Liver (tissue), 9 donors: ENCODE measurements around the gene KCNQ1. TPM values are rescaled to one million over a fixed set of nuclear protein-coding genes. Genes with fewer than 3 reads are reported as not detected.

Experiments used
- DNase-seq: peaks from one replicate; pipeline ENCODE4 v3.0.0-alpha.2; 2017; ENCODE audit warnings: low spot score
- H3K27ac ChIP-seq, 2 donors: one replicate each; pipeline ENCODE4 v1.7.0; 2013; ENCODE audit warnings: inconsistent platforms in 2 of 2, low read length in 2 of 2, control low read depth in 1 of 2, low read depth in 1 of 2, mild to moderate bottlenecking in 1 of 2
- H3K27me3 ChIP-seq, 4 donors: one replicate each; pipeline versions ENCODE4 v1.6.1 to v1.7.0; 2013; ENCODE audit warnings: low read length in 3 of 4, inconsistent platforms in 1 of 4, mild to moderate bottlenecking in 1 of 4, moderate library complexity in 1 of 4; ENCODE audit not compliant: control insufficient read depth in 4 of 4, insufficient read depth in 4 of 4
- H3K36me3 ChIP-seq, 4 donors: one replicate each; pipeline versions ENCODE4 v1.6.1 to v1.7.0; 2013; ENCODE audit warnings: low read length in 3 of 4, mild to moderate bottlenecking in 3 of 4, low read depth in 1 of 4, moderate library complexity in 1 of 4; ENCODE audit not compliant: control insufficient read depth in 4 of 4, insufficient read depth in 3 of 4
- H3K4me1 ChIP-seq, 4 donors: one replicate each; pipeline versions ENCODE4 v1.6.1 to v1.7.0; 2013; ENCODE audit warnings: low read length in 3 of 4, mild to moderate bottlenecking in 3 of 4, moderate library complexity in 1 of 4; ENCODE audit not compliant: control insufficient read depth in 4 of 4, insufficient read depth in 4 of 4
- H3K4me3 ChIP-seq, 3 donors: one replicate each; pipeline versions ENCODE4 v1.6.1 to v1.7.0; 2013; ENCODE audit warnings: low read length in 3 of 3, control low read depth in 1 of 3, low read depth in 1 of 3, mild to moderate bottlenecking in 1 of 3
- H3K9ac ChIP-seq, 2 donors: one replicate each; pipeline ENCODE4 v1.7.0; 2013; ENCODE audit warnings: low read length in 2 of 2, mild to moderate bottlenecking in 2 of 2, moderate library complexity in 2 of 2, control low read depth in 1 of 2, low read depth in 1 of 2
- H3K9me3 ChIP-seq, 4 donors: one replicate each; pipeline versions ENCODE4 v1.6.1 to v1.7.0; 2013; ENCODE audit warnings: low read length in 3 of 4; ENCODE audit not compliant: control insufficient read depth in 4 of 4
- CTCF ChIP-seq: fragments of 150-350 bp; IDR thresholded peaks from 2 replicates; pipeline ENCODE4 v1.5.1; 2017; ENCODE audit warnings: improper control_type of control experiment, low read depth, low read length; ENCODE audit not compliant: missing input control
- EGR1 ChIP-seq, 2 donors: IDR thresholded peaks; 2 replicates each; pipeline ENCODE4 v1.6.1; 2016 to 2018; ENCODE audit warnings: antibody characterized with exemption in 2 of 2, low read depth in 2 of 2
- FOXA2 ChIP-seq: IDR thresholded peaks from 2 replicates; pipeline ENCODE4 v1.6.1; 2016; ENCODE audit warnings: antibody characterized with exemption
- HNF4A ChIP-seq, 2 donors: conservative IDR thresholded peaks; 2 replicates each; pipeline ENCODE4 v1.6.1; 2016; ENCODE audit warnings: antibody characterized with exemption in 2 of 2, mild to moderate bottlenecking in 2 of 2
- JUND ChIP-seq, 2 donors: IDR thresholded peaks; 2 replicates each; pipeline ENCODE4 v1.6.1; 2016; ENCODE audit warnings: antibody characterized with exemption in 2 of 2
- MAX ChIP-seq: IDR thresholded peaks from 2 replicates; pipeline ENCODE4 v1.6.1; 2016; ENCODE audit warnings: antibody characterized with exemption
- NR2F2 ChIP-seq: IDR thresholded peaks from 2 replicates; pipeline ENCODE4 v1.6.1; 2016; ENCODE audit warnings: antibody characterized with exemption
- REST ChIP-seq: IDR thresholded peaks from 2 replicates; pipeline ENCODE4 v1.6.1; 2016; ENCODE audit warnings: antibody characterized with exemption, mild to moderate bottlenecking
- RXRA ChIP-seq, 2 donors: IDR thresholded peaks; 2 replicates each; pipeline ENCODE4 v1.6.1; 2017 to 2018; ENCODE audit warnings: antibody characterized with exemption in 2 of 2, mild to moderate bottlenecking in 1 of 2
- SP1 ChIP-seq: IDR thresholded peaks from 2 replicates; pipeline ENCODE4 v1.6.1; 2018; ENCODE audit warnings: antibody characterized with exemption, mild to moderate bottlenecking
- TAF1 ChIP-seq: conservative IDR thresholded peaks from 2 replicates; pipeline ENCODE4 v1.6.1; 2016; ENCODE audit warnings: antibody characterized with exemption, mild to moderate bottlenecking
- WGBS: extraction: QIAGEN DNeasy Blood & Tissue Kit; methylation state at CpG from one replicate; pipeline ENCODE4 v1.1.7; 2013; 5-methylcytosine and 5-hydroxymethylcytosine counted together
- polyA plus RNA-seq, 2 donors: library from polyadenylated mRNA; stranded (reverse) in 1 of 2; unstranded in 1 of 2; fragments of 200-250 nt in 1 of 2; fragments of >200 nt in 1 of 2; fragmentation: Nextera tagmentation in 1 of 2; extraction: Ambion mirVana in 1 of 2; gene quantifications; one replicate each; pipeline versions ENCODE4 v1.2.1 to v1.2.3, GENCODE V29; 2013 to 2015
- total RNA-seq, 2 donors: library from RNA; depleted of rRNA; stranded (reverse); fragments of >200 nt; gene quantifications; one replicate each; pipeline ENCODE4 v1.2.3, GENCODE V29; 2014
- TF ChIP-seq, protein P1 (sequence below): IDR thresholded peaks from 2 replicates; pipeline ENCODE4 v1.6.1; 2016; ENCODE audit warnings: antibody characterized with exemption
- TF ChIP-seq, protein P2 (sequence below): IDR thresholded peaks from 2 replicates; pipeline ENCODE4 v1.6.1; 2016; ENCODE audit warnings: antibody characterized with exemption
- donor health status: healthy.
- donor health status: healthy.
- donor health status: healthy.
- donor health status: healthy.
- donor health status: healthy.

The KCNQ1 gene
- total and polyA plus RNA-seq, 4 donors: 0.31 to 2.2 (median 1.5) TPM

DNA sequence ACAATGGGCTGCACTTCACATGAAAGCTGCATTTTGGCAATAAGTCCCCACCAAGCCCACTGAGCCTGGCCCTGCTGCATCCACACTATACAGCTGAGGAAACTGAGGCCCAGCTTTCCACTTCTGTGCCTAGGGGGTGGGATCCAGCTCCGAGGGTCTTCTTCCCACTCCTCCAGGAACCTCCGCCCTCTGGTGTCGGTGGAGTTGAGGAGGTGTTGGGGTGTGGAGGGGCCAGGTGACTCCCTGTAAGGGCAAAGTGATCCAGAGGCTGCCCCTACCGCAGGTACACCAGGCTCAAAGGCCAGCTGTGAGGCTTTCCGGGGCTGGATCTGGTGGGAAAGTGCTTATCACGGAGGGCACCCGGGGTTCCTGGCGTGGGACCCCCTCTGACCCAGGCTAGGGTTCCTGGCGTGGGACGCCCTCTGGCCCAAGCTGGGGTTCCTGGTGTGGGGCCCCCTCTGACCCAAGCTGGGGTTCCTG is 125.0 kb downstream of the KCNQ1 start:
- TF ChIP-seq NR2F2: no peak
- H3K9ac ChIP-seq: no peak overlapping the region
- H3K4me3 ChIP-seq: no peak overlapping the region
- H3K36me3 ChIP-seq: no peaks in the 10 kb centered on the region
- WGBS: 97% methylated on average over 10 of the region's 10 CpGs
- no peak overlapping the region for H3K27ac ChIP-seq
- no peaks in the 10 kb centered on the region for H3K9me3 ChIP-seq
- no peak for DNase-seq
- H3K27me3 ChIP-seq: no peaks in the 10 kb centered on the region
- H3K4me1 ChIP-seq: no peaks in the 10 kb centered on the region

- 97% methylated on average over 26 of the region's 26 CpGs for WGBS
- Histone ChIP-seq H3K4me1 (no peaks in the 10 kb centered on the region), H3K9ac (no peak overlapping the region), H3K27ac (no peak overlapping the region), H3K27me3 (no peaks in the 10 kb centered on the region), H3K36me3 (no peaks in the 10 kb centered on the region), H3K4me3 (no peak overlapping the region), H3K9me3 (no peaks in the 10 kb centered on the region)
- TF ChIP-seq, protein P1, sequence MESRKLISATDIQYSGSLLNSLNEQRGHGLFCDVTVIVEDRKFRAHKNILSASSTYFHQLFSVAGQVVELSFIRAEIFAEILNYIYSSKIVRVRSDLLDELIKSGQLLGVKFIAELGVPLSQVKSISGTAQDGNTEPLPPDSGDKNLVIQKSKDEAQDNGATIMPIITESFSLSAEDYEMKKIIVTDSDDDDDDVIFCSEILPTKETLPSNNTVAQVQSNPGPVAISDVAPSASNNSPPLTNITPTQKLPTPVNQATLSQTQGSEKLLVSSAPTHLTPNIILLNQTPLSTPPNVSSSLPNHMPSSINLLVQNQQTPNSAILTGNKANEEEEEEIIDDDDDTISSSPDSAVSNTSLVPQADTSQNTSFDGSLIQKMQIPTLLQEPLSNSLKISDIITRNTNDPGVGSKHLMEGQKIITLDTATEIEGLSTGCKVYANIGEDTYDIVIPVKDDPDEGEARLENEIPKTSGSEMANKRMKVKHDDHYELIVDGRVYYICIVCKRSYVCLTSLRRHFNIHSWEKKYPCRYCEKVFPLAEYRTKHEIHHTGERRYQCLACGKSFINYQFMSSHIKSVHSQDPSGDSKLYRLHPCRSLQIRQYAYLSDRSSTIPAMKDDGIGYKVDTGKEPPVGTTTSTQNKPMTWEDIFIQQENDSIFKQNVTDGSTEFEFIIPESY: no peak
- TF ChIP-seq EGR1 (IDR thresholded peaks at IDR 0.05; ENCODE audit: low read depth in 2 of 2) (no peak), JUND (IDR thresholded peaks at IDR 0.05) (no peak), TAF1 (no peak), RXRA (IDR thresholded peaks at IDR 0.05) (no peak), MAX (no peak), REST (no peak), CTCF (no peak), NR2F2 (no peak), HNF4A (conservative IDR thresholded peaks at IDR 0.05) (no peak), SP1 (no peak), FOXA2 (no peak)
- TF ChIP-seq, protein P2, sequence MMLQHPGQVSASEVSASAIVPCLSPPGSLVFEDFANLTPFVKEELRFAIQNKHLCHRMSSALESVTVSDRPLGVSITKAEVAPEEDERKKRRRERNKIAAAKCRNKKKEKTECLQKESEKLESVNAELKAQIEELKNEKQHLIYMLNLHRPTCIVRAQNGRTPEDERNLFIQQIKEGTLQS: no peak
- DNase-seq: no peak
Observed at GRCh38 chr11:2570211-2570811, 125.5 kb downstream of the KCNQ1 start.
